ENCODE data around the gene BLOC1S4.

The BLOC1S4 gene

DNA sequence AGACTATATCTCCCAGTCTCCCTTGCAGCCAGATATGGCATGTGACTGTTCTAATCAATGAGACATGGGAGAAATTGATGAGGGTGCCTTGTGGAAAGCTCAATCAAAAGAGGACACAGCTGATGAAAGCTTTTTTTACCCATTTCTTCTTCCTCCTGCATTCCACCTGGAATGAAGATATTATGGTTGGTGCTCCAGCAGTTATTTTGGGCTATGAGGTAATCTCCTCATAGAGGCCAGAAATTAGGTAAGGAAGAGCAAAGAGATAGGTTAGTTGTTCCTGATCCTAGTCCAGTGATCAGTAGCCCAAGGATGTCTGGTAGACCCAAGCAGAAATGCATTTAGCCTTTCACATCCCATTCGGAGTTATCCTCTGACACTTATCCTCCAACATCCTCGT, 49.7 kb downstream of the BLOC1S4 start:
- no peak for DNase-seq

All from fibroblast of skin of scalp (primary cell).